GM21447 (cell line): ENCODE results near the gene NAA35.
"Not testable (repeated sequence)": the region's sequence is repeated elsewhere in the genome, so short reads cannot be mapped to it uniquely, and the experiment has no call there.

Source experiments
- ATAC-seq: cut with Tn5 transposase; IDR thresholded peaks from one replicate; pipeline ENCODE4 v1.9.1; 2021; ENCODE audit not compliant: unreplicated experiment

The NAA35 gene

GRCh38 chr9:86022687-86023266 lies 81.8 kb downstream of the NAA35 start:
- ATAC-seq: no peak

DNA sequence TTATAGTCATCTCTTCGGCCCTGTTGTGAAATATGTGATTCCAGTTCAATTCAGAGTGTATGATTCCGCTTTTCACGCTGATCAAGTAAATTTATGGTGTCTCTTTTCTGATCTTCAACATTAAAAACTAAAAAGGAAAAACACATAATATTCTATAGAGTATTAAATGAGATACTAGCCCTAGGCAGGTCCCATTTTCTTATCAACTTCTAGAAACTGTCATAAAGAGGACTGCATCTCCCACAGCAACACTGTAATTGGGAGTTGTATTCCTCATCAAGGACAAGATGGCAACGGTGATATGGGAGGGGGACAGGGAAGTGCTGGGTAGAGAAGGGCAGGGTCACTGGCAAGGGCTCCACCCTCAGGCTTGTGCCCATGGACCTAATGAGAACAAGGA lies 86.8 kb downstream of the NAA35 start:
- no peak for ATAC-seq

DNA sequence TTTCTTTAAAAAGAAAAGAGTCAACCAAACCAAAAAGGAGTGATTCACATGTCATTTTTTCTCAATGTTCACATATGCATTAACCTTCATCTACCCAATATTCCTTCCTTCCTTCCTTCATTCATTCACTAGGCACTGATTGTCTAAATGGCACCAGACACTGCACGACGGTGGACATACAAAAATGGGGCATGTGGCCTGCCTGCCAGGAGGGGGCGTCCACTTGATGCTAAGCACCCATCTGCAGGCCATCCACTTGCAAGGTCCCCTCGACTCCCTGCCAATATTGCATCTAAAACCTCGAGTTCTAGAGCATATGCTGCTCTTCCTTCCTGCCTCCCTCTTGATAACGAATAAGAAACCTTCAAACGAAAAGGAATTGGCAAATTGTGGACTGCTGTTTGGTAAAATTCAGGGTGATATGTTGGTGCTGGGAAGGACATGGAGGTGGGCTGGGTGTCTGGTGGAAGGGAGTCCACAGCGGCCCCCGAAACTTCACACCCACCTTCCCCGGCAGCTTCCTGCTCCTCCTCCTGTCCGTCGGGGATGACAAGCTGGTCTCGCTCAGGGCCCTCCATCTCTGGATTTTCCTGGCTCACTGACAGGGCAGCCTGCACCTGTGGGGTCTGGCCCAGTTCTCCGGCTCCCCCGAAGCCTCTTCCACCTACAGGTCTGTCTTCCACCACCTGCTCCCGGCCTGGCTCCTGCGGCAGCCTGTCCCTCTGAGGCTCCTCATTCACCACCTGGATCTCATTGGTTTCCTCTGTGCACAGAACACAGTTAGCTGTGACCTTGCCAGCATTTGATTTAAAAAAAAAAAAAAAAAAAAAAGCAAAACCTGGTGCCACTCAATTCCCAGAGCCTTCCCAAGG lies 94.2 kb downstream of the NAA35 start:
- ATAC-seq: no peak

GRCh38 chr9:86035827-86036440 lies 95.0 kb downstream of the NAA35 start:
- ATAC-seq: no peak

DNA sequence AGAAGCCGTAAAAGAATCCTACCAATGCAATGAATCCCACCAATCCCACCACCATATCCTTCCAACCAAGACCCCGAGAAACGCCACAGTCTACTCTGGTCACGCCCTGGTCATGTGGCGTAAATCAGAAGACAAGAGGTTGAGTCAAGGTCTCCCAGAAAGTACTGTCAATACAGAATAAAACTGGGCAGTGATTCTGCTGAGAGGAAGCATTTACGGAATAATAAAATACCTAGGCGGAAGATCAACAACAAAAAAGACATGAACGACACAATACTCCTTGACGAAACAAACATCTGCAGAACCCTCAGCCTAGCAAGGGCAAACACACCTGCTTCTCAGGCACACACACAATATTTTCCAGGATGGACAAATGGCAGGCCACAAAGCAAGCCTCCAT lies 95.6 kb downstream of the NAA35 start:
- no peak for ATAC-seq

GRCh38 chr9:86039991-86040860 lies 99.3 kb downstream of the NAA35 start:
- ATAC-seq: no peak

DNA sequence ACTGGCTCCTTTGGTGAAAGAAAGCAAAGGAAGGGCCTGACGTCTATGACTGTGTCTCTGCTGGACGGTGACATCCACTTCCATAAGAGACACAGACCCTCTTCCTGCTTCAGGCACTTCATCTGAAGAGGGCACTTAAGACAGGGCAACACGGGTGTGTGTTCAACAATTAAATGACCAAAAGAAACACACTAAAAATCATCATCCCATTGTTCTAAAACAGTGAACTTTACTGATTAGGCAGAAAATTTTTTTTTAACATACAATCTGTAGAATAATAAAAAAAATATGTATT lies 99.9 kb downstream of the NAA35 start:
- ATAC-seq: no peak

GRCh38 chr9:86041311-86041741 lies 100.4 kb downstream of the NAA35 start:
- ATAC-seq: no peak

DNA sequence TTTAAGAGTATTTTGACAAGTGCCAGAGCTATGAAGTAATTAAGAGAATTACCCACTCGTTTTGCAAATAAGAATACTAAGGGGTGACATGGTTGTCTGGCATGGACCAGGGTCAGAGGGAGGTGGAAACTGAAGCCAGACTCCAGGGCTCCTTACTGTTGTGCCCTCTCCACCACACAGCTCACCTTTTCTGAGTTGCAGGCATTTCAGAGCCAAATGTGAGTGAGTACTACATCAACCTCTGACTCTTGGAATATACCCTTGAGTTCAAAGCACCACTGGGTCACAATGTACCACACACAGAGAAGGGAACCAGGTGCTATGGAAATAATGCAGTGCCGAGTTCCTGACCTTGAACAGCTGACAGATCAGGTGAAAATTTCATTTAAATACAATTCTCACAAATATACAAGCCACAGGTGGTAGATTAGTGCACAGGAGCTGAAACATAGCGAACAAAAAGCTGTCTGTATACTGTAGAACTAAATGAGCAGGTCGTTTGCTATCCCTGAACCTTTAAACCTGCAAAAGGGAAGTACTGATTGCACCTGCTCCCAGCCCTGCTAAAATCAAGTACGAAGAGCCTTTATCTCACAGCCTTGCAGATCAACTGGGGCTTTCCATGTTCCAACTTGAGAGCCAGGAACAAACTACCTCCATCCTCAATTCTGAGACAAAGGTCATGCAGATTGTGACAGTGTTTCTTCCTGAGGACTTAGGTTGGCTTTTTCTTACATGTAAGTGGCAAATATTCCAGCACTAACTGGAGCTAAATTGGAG lies 101.4 kb downstream of the NAA35 start:
- no peak for ATAC-seq

GRCh38 chr9:86043586-86043985 lies 102.6 kb downstream of the NAA35 start:
- ATAC-seq: no peak

DNA sequence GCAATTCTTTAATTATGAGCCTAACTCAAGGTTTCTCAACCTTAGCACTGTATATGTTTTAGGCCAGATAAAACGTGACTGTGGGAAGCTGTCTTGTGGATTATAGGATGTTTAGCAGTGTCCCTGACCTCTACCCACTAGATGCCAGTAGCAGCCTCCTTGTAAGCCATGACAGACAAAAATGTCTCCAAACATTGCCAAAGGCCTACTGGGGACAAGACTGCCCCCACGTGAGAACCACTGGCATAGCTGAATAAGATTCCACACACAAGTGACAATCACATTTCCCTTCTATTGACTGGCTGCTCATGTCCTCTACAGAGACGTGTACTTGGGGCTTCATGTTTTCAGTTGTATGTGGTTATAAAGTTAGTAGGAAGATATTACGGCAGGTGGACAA lies 103.1 kb downstream of the NAA35 start:
- no peak for ATAC-seq

- ATAC-seq: no peak
These were observed 104.7 kb downstream of the NAA35 start for GRCh38 chr9:86045654-86046053.

GRCh38 chr9:86046071-86046636 lies 105.2 kb downstream of the NAA35 start:
- ATAC-seq: no peak

DNA sequence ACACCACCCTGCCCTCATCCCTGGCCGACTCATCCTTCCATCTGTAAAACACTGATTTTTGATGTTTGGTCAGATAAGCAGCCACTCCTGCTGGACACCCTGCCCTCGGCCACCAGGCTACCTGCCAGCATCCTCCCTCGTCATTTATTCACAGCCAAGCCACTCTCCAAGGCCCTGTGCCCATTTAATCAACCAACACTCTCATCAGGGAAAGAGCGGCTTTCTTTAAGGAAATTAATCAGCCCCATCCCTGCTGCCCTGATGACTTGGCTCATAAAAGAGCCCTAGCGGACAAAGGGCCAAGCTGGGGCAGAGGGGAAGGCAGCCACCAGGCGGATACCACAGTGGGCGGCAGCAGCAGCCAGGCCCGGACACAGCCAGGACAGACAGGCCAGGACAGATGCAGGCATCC lies 106.0 kb downstream of the NAA35 start:
- ATAC-seq: no peak

GRCh38 chr9:86047361-86047760 lies 106.4 kb downstream of the NAA35 start:
- ATAC-seq: no peak

- not testable (repeated sequence) for ATAC-seq
These were observed 107.2 kb downstream of the NAA35 start for GRCh38 chr9:86048018-86048742.

DNA sequence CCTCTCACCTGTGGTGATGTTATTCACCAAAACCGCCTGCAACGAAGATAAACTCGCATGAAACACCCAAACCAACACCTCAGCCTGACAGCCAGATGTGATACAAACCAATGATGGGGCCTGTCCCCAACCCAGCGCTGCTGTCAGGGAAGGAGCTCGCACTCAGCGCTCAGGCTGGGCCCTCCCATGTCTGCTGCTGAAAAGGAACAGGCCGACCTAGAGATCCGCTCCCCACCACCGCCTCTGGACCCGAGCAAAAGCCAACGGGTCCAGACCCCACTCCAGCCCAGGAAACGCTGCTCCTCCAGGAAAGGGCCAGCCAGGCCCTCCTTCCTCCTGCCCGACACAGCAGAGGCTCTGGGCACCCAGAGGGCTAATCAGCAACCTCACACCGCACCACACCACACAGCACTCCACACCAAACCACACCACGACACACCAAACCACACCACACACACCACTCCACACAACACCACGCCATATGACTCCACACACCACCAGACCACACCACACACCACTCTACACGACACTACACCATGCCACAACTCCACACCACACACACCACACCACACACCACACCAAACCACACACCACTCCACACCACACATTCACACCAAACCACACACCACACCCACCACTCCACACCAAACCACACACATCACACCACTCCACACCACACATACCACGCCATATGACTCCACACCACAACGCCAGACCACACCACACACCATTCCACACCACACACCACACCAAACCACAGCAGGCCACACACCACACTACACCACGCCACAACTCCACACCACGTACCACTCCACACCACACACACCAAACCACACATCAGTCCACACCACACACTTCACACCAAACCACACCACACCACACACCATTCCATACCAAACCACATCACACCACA lies 111.9 kb downstream of the NAA35 start:
- no peak for ATAC-seq

GRCh38 chr9:86054695-86055094 lies 113.7 kb downstream of the NAA35 start:
- no peak for ATAC-seq

- no peak for ATAC-seq
These were observed 116.5 kb downstream of the NAA35 start for GRCh38 chr9:86057491-86057890.
